CD8-positive, alpha-beta memory T cell (primary cell): ENCODE data around the gene MT1E. TPM values are rescaled to one million over a fixed set of nuclear protein-coding genes. Genes with fewer than 3 reads are reported as not detected.

Experiments used
- CTCF ChIA-PET: fragments of 350-600 bp; sonication (Branson Sonifier 250); formaldehyde crosslinking; loops from one replicate; lab custom pipeline; 2021; ENCODE audit warnings: antibody characterized with exemption; lab: Charles Lee
- POLR2A ChIA-PET: fragments of 350-600 bp; sonication (Branson Sonifier 250); formaldehyde crosslinking; loops from one replicate; lab custom pipeline; 2021; ENCODE audit warnings: antibody characterized with exemption; lab: Charles Lee
- DNase-seq, 5 donors: peaks; one replicate each; pipeline versions ENCODE4 v3.0.0 to v3.0.0-alpha.2; 2020 to 2022; ENCODE audit warnings: mixed read lengths in 1 of 5
- H3K27ac ChIP-seq: one replicate; pipeline ENCODE4 v1.7.0; 2013; ENCODE audit warnings: low read depth, mild to moderate bottlenecking, low read length, moderate library complexity
- H3K27me3 ChIP-seq: 2 replicates; pipeline ENCODE4 v1.7.0; 2013; ENCODE audit warnings: low read length, mild to moderate bottlenecking; ENCODE audit not compliant: insufficient read depth, poor library complexity, severe bottlenecking
- H3K36me3 ChIP-seq: 2 replicates; pipeline ENCODE4 v1.7.0; 2013; ENCODE audit warnings: mild to moderate bottlenecking, low read length, moderate library complexity; ENCODE audit not compliant: insufficient read depth
- H3K4me1 ChIP-seq: 2 replicates; pipeline ENCODE4 v1.7.0; 2013; ENCODE audit warnings: mild to moderate bottlenecking, low read length, moderate library complexity; ENCODE audit not compliant: insufficient read depth
- H3K4me3 ChIP-seq: 2 replicates; pipeline ENCODE4 v1.7.0; 2013; ENCODE audit warnings: mild to moderate bottlenecking, low read length
- H3K9me3 ChIP-seq: 2 replicates; pipeline ENCODE4 v1.7.0; 2013; ENCODE audit warnings: mild to moderate bottlenecking, low read length
- H3K27ac Mint-ChIP-seq, 8 donors: one replicate each; pipeline ENCODE4 v1.8.0; 2020 to 2021; ENCODE audit warnings: mixed read lengths in 8 of 8, mild to moderate bottlenecking in 6 of 8, inconsistent platforms in 3 of 8, moderate library complexity in 3 of 8
- H3K27me3 Mint-ChIP-seq, 2 donors: one replicate each; pipeline ENCODE4 v1.8.0; 2020 to 2021; ENCODE audit warnings: mixed read lengths in 2 of 2, mild to moderate bottlenecking in 1 of 2, moderate library complexity in 1 of 2
- H3K36me3 Mint-ChIP-seq, 3 donors: one replicate each; pipeline ENCODE4 v1.8.0; 2020 to 2021; ENCODE audit warnings: mixed read lengths in 3 of 3, inconsistent platforms in 1 of 3, mild to moderate bottlenecking in 1 of 3
- H3K4me1 Mint-ChIP-seq, 3 donors: one replicate each; pipeline ENCODE4 v1.8.0; 2020 to 2021; ENCODE audit warnings: mixed read lengths in 3 of 3, inconsistent platforms in 1 of 3, mild to moderate bottlenecking in 1 of 3
- H3K4me3 Mint-ChIP-seq, 7 donors: one replicate each; pipeline ENCODE4 v1.8.0; 2020 to 2021; ENCODE audit warnings: mixed read lengths in 7 of 7, mild to moderate bottlenecking in 6 of 7, moderate library complexity in 4 of 7, inconsistent platforms in 2 of 7
- H3K9me3 Mint-ChIP-seq, 5 donors: one replicate each; pipeline ENCODE4 v1.8.0; 2020 to 2022; ENCODE audit warnings: mixed read lengths in 5 of 5, mild to moderate bottlenecking in 3 of 5, moderate library complexity in 2 of 5, inconsistent platforms in 1 of 5
- polyA plus RNA-seq: library from polyadenylated mRNA; unstranded; fragments of 300-500 nt; fragmentation: Illumina TruSeq; gene quantifications from one replicate; pipeline ENCODE4 v1.2.3, GENCODE V29; 2021
- total RNA-seq, 2 experiments: library from RNA; stranded (reverse); gene quantifications; one replicate each; pipeline ENCODE4 v1.2.3, GENCODE V29; 2021

Gene MT1E
- total and polyA plus RNA-seq, 3 experiments from 2014 or later = 40.4 to 163 (median 153) TPM

- no peak overlapping the region for H3K4me3 ChIP-seq
- no peaks in the 10 kb centered on the region for H3K4me1 ChIP-seq
- H3K27ac Mint-ChIP-seq = no peak overlapping the region
- H3K27ac ChIP-seq = no peak overlapping the region
- no peak overlapping the region for H3K4me3 Mint-ChIP-seq
- H3K27me3 ChIP-seq = peaks cover 8% of the 10 kb centered on the region
- H3K9me3 Mint-ChIP-seq = no peaks in the 10 kb centered on the region
- ChIA-PET CTCF (interaction anchor here (0.8 to 2.0 kb wide), 3 partner anchors 17 to 118 kb away, joined by 3 to 8 read pairs (median 3); no protein-coding TSS in a partner anchor), POLR2A (interaction anchor here (0.6 kb wide), 1 partner anchor 94 kb away, joined by 4 read pairs; no protein-coding TSS in a partner anchor)
- H3K9me3 ChIP-seq = no peaks in the 10 kb centered on the region
- peaks cover 3 to 5% (median 4%) of the 10 kb centered on the region in 3 donors for H3K4me1 Mint-ChIP-seq
- H3K36me3 Mint-ChIP-seq = no peaks in the 10 kb centered on the region
- H3K36me3 ChIP-seq = no peaks in the 10 kb centered on the region
- DNase-seq = no peak
- peaks cover 13 to 36% of the 10 kb centered on the region in 2 donors for H3K27me3 Mint-ChIP-seq
Observed at GRCh38 chr16:56584276-56584675, 41.3 kb upstream of the MT1E start.

- no peaks in the 10 kb centered on the region for H3K9me3 Mint-ChIP-seq
- Histone ChIP-seq H3K9me3 (no peaks in the 10 kb centered on the region), H3K36me3 (no peaks in the 10 kb centered on the region), H3K4me3 (peak overlapping the region; percentile 22), H3K4me1 (peaks cover 3% of the 10 kb centered on the region), H3K27ac (no peak overlapping the region), H3K27me3 (peaks cover 23% of the 10 kb centered on the region)
- POLR2A ChIA-PET = no interaction called here
- peaks cover 32 to 59% of the 10 kb centered on the region in 2 donors for H3K27me3 Mint-ChIP-seq
- no peak for DNase-seq
- H3K27ac Mint-ChIP-seq = peak overlapping the region in 2 of 8 donors; percentile 60 to 71
- CTCF ChIA-PET = no interaction called here
- peaks cover 8 to 17% (median 9%) of the 10 kb centered on the region in 3 donors for H3K4me1 Mint-ChIP-seq
- peak overlapping the region; percentile 72 to 89 (median 83) for H3K4me3 Mint-ChIP-seq
- peaks cover 0 to 3% (median 0%) of the 10 kb centered on the region in 3 donors for H3K36me3 Mint-ChIP-seq
Observed at GRCh38 chr16:56588781-56589140, 36.8 kb upstream of the MT1E start.

- Histone ChIP-seq H3K36me3 (no peaks in the 10 kb centered on the region), H3K4me3 (peak within 1 kb of the TSS; percentile 47), H3K27me3 (peaks cover 23% of the 10 kb centered on the region), H3K4me1 (peaks cover 3% of the 10 kb centered on the region), H3K27ac (no peak within 1 kb of the TSS), H3K9me3 (no peaks in the 10 kb centered on the region)
- ChIA-PET POLR2A (interaction anchor here (0.6 kb wide), 1 partner anchor 404 kb away, joined by 5 read pairs; no protein-coding TSS in a partner anchor), CTCF (no interaction called here)
- H3K4me3 Mint-ChIP-seq = peak within 1 kb of the TSS; percentile 72 to 89 (median 83)
- peak in 2 of 5 donors; percentile 26 to 51 for DNase-seq
- peaks cover 0 to 3% (median 0%) of the 10 kb centered on the region in 3 donors for H3K36me3 Mint-ChIP-seq
- H3K27me3 Mint-ChIP-seq = peaks cover 32 to 53% of the 10 kb centered on the region in 2 donors
- peaks cover 8 to 17% (median 9%) of the 10 kb centered on the region in 3 donors for H3K4me1 Mint-ChIP-seq
- H3K27ac Mint-ChIP-seq = peak within 1 kb of the TSS in 3 of 8 donors; percentile 55 to 71 (median 60)
- no peaks in the 10 kb centered on the region for H3K9me3 Mint-ChIP-seq
Observed at GRCh38 chr16:56589141-56590039, 36.2 kb upstream of the MT1E start, which contains the start of gene MT3. Gene MT3, plus strand, starts transcription at chr16:56589528. Its CDS starts 63 bp downstream, at chr16:56589591.

GRCh38 chr16:56591377-56592060 is 34.1 kb upstream of the MT1E start:
- Mint-ChIP-seq H3K9me3 (no peaks in the 10 kb centered on the region), H3K27ac (no peak overlapping the region), H3K4me1 (peaks cover 8 to 17% (median 9%) of the 10 kb centered on the region in 3 donors), H3K36me3 (peaks cover 0 to 3% (median 0%) of the 10 kb centered on the region in 3 donors), H3K4me3 (no peak overlapping the region), H3K27me3 (peaks cover 32 to 46% of the 10 kb centered on the region in 2 donors)
- no peak for DNase-seq
- Histone ChIP-seq H3K27me3 (peaks cover 20% of the 10 kb centered on the region), H3K9me3 (no peaks in the 10 kb centered on the region), H3K4me3 (no peak overlapping the region), H3K4me1 (peaks cover 3% of the 10 kb centered on the region), H3K27ac (no peak overlapping the region), H3K36me3 (no peaks in the 10 kb centered on the region)
- ChIA-PET POLR2A (no interaction called here), CTCF (interaction anchor here (1.1 to 1.8 kb wide), 4 partner anchors 9 to 110 kb away, joined by 3 to 11 read pairs (median 3); no protein-coding TSS in a partner anchor)

- H3K36me3 ChIP-seq = no peaks in the 10 kb centered on the region
- H3K4me3 ChIP-seq = no peak overlapping the region
- peaks cover 25 to 34% of the 10 kb centered on the region in 2 donors for H3K27me3 Mint-ChIP-seq
- no peak overlapping the region for H3K27ac ChIP-seq
- no peaks in the 10 kb centered on the region for H3K9me3 ChIP-seq
- H3K36me3 Mint-ChIP-seq = peaks cover 0 to 3% (median 0%) of the 10 kb centered on the region in 3 donors
- ChIA-PET POLR2A (no interaction called here), CTCF (no interaction called here)
- H3K4me3 Mint-ChIP-seq = no peak overlapping the region
- H3K27ac Mint-ChIP-seq = no peak overlapping the region
- H3K4me1 ChIP-seq = peaks cover 3% of the 10 kb centered on the region
- H3K9me3 Mint-ChIP-seq = no peaks in the 10 kb centered on the region
- no peak for DNase-seq
- peaks cover 7 to 15% (median 8%) of the 10 kb centered on the region in 3 donors for H3K4me1 Mint-ChIP-seq
- H3K27me3 ChIP-seq = peaks cover 19% of the 10 kb centered on the region
Observed at GRCh38 chr16:56593573-56594291, 31.8 kb upstream of the MT1E start.

- ChIA-PET CTCF (no interaction called here), POLR2A (no interaction called here)
- peaks cover 26 to 31% of the 10 kb centered on the region in 2 donors for H3K27me3 Mint-ChIP-seq
Observed at GRCh38 chr16:56594292-56594619, 31.3 kb upstream of the MT1E start.

GRCh38 chr16:56600398-56600999 is 25.1 kb upstream of the MT1E start:
- Mint-ChIP-seq H3K4me3 (no peak overlapping the region), H3K9me3 (no peaks in the 10 kb centered on the region), H3K4me1 (peaks cover 0 to 6% (median 5%) of the 10 kb centered on the region in 3 donors), H3K27ac (no peak overlapping the region), H3K27me3 (peaks cover 8 to 10% of the 10 kb centered on the region in 2 donors), H3K36me3 (no peaks in the 10 kb centered on the region)
- Histone ChIP-seq H3K27ac (no peak overlapping the region), H3K27me3 (no peaks in the 10 kb centered on the region), H3K4me1 (no peaks in the 10 kb centered on the region), H3K36me3 (no peaks in the 10 kb centered on the region), H3K4me3 (no peak overlapping the region), H3K9me3 (no peaks in the 10 kb centered on the region)
- ChIA-PET POLR2A (interaction anchor here (0.6 kb wide), 1 partner anchor 86 kb away, joined by 3 read pairs; no protein-coding TSS in a partner anchor), CTCF (interaction anchor here (0.6 to 2.8 kb wide), 22 partner anchors 9 to 1132 kb away, joined by 3 to 15 read pairs (median 4); partner anchors contain the start of genes BBS2 and MT1E)
- DNase-seq = peak in 2 of 5 donors; percentile 31 to 60

More at GRCh38 chr16:56594292-56594619, 31.3 kb upstream of the MT1E start:
- H3K4me1 Mint-ChIP-seq = peaks cover 4 to 11% (median 6%) of the 10 kb centered on the region in 3 donors
- no peak for DNase-seq
- no peak overlapping the region for H3K27ac Mint-ChIP-seq
- Histone ChIP-seq H3K4me1 (peaks cover 3% of the 10 kb centered on the region), H3K27me3 (peaks cover 15% of the 10 kb centered on the region), H3K9me3 (no peaks in the 10 kb centered on the region), H3K36me3 (no peaks in the 10 kb centered on the region), H3K4me3 (no peak overlapping the region), H3K27ac (no peak overlapping the region)
- no peaks in the 10 kb centered on the region for H3K9me3 Mint-ChIP-seq
- no peak overlapping the region for H3K4me3 Mint-ChIP-seq
- peaks cover 0 to 3% (median 0%) of the 10 kb centered on the region in 3 donors for H3K36me3 Mint-ChIP-seq
